ENCODE results near the gene MSH5. TPM values are rescaled to one million over a fixed set of nuclear protein-coding genes. Genes with fewer than 3 reads are reported as not detected.

MSH5 gene
- total and polyA plus RNA-seq, 9 of the 15 experiments (the other 6 are each of a cell fraction or from before 2014, with no cell fraction given): 12.5 to 104 (median 46.6) TPM

GRCh38 chr6:31690231-31691077 lies 49.4 kb upstream of the MSH5 start:
- intact Hi-C loops (cut with micrococcal nuclease) (loop anchor here (1.0 to 2.0 kb wide), 3 partner anchors 13 to 140 kb away; partner anchors contain the start of gene ABHD16A), in situ Hi-C loops (cut with MboI) (no loop called here)
- FAIRE-seq (peak; percentile 98), ATAC-seq (peak; percentile 83), DNase-seq (ENCODE audit: extremely low read depth in 1 of 4, low spot score in 3 of 4) (peak; percentile 94 to 97 (median 96))
- CTCF ChIA-PET (ENCODE audit: low intra/inter-chr PET ratio): interaction anchor here (1.0 to 1.5 kb wide), 3 partner anchors 12 to 78 kb away, joined by 3 read pairs; no protein-coding TSS in a partner anchor
- no peaks in the 10 kb centered on the region for H3K9me3 ChIP-seq (replicated peaks; ENCODE audit: control insufficient read depth, insufficient read depth, low read depth, low read length)
- no peaks in the 10 kb centered on the region for H3K9me1 ChIP-seq (ENCODE audit: control insufficient read depth, insufficient read depth, low read length)
- peak overlapping the region; percentile 88 for H3K27ac ChIP-seq (ENCODE audit: extremely low read depth, low read depth, low read length)
- peaks cover 63 to 65% of the 10 kb centered on the region in 2 experiments for H3K4me1 ChIP-seq (replicated peaks in 1 of 2; ENCODE audit: control insufficient read depth in 2 of 2, insufficient read depth in 2 of 2, low read length in 2 of 2)
- BruUV-seq (replicated peaks): TSS peak; percentile 91
- peaks cover 93% of the 10 kb centered on the region for H3K36me3 ChIP-seq (ENCODE audit: control insufficient read depth, insufficient read depth, low read length)
- WGBS (ENCODE audit: insufficient coverage, low coverage, missing lambda C conversion rate): under 1% methylated on average over 10 of the region's 10 CpGs
- H4K20me1 ChIP-seq (replicated peaks; ENCODE audit: control insufficient read depth, insufficient read depth, low read length): no peaks in the 10 kb centered on the region
- no peaks in the 10 kb centered on the region; the same call in 2 of the 3 replicates for H3K79me2 ChIP-seq (ENCODE audit: control insufficient read depth, insufficient read depth, low read length)
- peak overlapping the region; percentile 68 to 86; a peak in 3 of 4 replicates for H3K9ac ChIP-seq (ENCODE audit: insufficient read depth in 1 of 2, low read depth in 2 of 2, low read length in 2 of 2)
- H3K4me2 ChIP-seq (ENCODE audit: insufficient read depth, low read length): peak overlapping the region; percentile 82
- POLR2A ChIA-PET: interaction anchor here (0.6 to 7.1 kb wide), 51 partner anchors 11 to 961 kb away, joined by 3 to 158 read pairs (median 5); partner anchors contain the start of genes ABHD16A, APOM, BAG6 and C6orf47
- no peaks in the 10 kb centered on the region for H3K27me3 ChIP-seq (ENCODE audit: control insufficient read depth in 2 of 2, insufficient read depth in 2 of 2, low read length in 2 of 2)
- H3K4me3 ChIP-seq: peak overlapping the region; percentile 13; the same call in 1 of the 2 replicates
- H2AFZ ChIP-seq (ENCODE audit: low read depth, low read length): peak overlapping the region; percentile 14
- TF ChIP-seq ATF1 (CRISPR knock-in tag; IDR thresholded peaks at IDR 0.05) (no peak), ATF1 (tag; IDR thresholded peaks at IDR 0.05) (peak; percentile 71), GATAD2B (IDR thresholded peaks at IDR 0.05; ENCODE audit: borderline replicate concordance) (peak; percentile 8; the same call in 1 of the 2 replicates), HDAC6 (IDR thresholded peaks at IDR 0.05; ENCODE audit: low read depth, low read length) (no peak), MAX (CRISPR knock-in tag; IDR thresholded peaks at IDR 0.05) (no peak), MCM2 (IDR thresholded peaks at IDR 0.05; ENCODE audit: low read depth) (no peak), ZBTB33 (CRISPR knock-in tag; IDR thresholded peaks at IDR 0.05) (peak; percentile 87; the same call in 1 of the 2 replicates), SRSF7 (optimal IDR thresholded peaks at IDR 0.05; ENCODE audit: low read depth, low read length) (no peak), NR4A1 (CRISPR knock-in tag; IDR thresholded peaks at IDR 0.05) (peak; percentile 69; the same call in 1 of the 2 replicates), NR4A1 (tag; IDR thresholded peaks at IDR 0.05) (peak; percentile 79), ZNF609 (CRISPR knock-in tag; IDR thresholded peaks at IDR 0.05; ENCODE audit: borderline replicate concordance) (0 out of 2 replicates have a peak, but pooled peaks have one; percentile 75), ZNF668 (CRISPR knock-in tag; IDR thresholded peaks at IDR 0.05) (peak; percentile 83; the same call in 1 of the 2 replicates), TAF7 (tag; IDR thresholded peaks at IDR 0.05) (0 out of 2 replicates have a peak, but pooled peaks have one; percentile 36), ETV1 (tag; conservative IDR thresholded peaks at IDR 0.05; ENCODE audit: low read depth) (peak; percentile 53)
